HG02623 (cell line): ENCODE data around the gene TMEM52.

Experiments
- ATAC-seq: cut with Tn5 transposase; IDR thresholded peaks from one replicate; pipeline ENCODE4 v1.9.1; 2021; ENCODE audit warnings: moderate library complexity; ENCODE audit not compliant: unreplicated experiment

The TMEM52 gene

GRCh38 chr1:1918901-1919303, at the start of gene TMEM52:
Gene TMEM52 (minus strand): TSS chr1:1919279. CDS start chr1:1919265, 14 bp downstream.
- no peak for ATAC-seq

GRCh38 chr1:1967879-1968278, 48.8 kb upstream of the TMEM52 start:
- no peak for ATAC-seq

- ATAC-seq, result no peak
Observed at GRCh38 chr1:1967151-1967550, 48.1 kb upstream of the TMEM52 start.

GRCh38 chr1:1966071-1966740, 47.1 kb upstream of the TMEM52 start:
- no peak for ATAC-seq

GRCh38 chr1:1965546-1965945, 46.5 kb upstream of the TMEM52 start:
- ATAC-seq, result no peak

GRCh38 chr1:1964811-1965210, 45.7 kb upstream of the TMEM52 start:
- ATAC-seq, result no peak

GRCh38 chr1:1963570-1963969, 44.5 kb upstream of the TMEM52 start:
- no peak for ATAC-seq

GRCh38 chr1:1962752-1963151, 43.7 kb upstream of the TMEM52 start:
- no peak for ATAC-seq

- ATAC-seq, result no peak
Observed at GRCh38 chr1:1960480-1961196, 41.6 kb upstream of the TMEM52 start.

- no peak for ATAC-seq
Observed at GRCh38 chr1:1959840-1960479, 40.9 kb upstream of the TMEM52 start.

- ATAC-seq, result no peak
Observed at GRCh38 chr1:1959459-1959839, 40.4 kb upstream of the TMEM52 start.

GRCh38 chr1:1958071-1958541, 39.0 kb upstream of the TMEM52 start:
- no peak for ATAC-seq

- ATAC-seq, result no peak
Observed at GRCh38 chr1:1957533-1957961, 38.5 kb upstream of the TMEM52 start.

- ATAC-seq, result no peak
Observed at GRCh38 chr1:1956586-1957532, 37.8 kb upstream of the TMEM52 start.

GRCh38 chr1:1956101-1956500, 37.0 kb upstream of the TMEM52 start:
- ATAC-seq, result no peak

GRCh38 chr1:1955621-1956094, 36.6 kb upstream of the TMEM52 start:
- no peak for ATAC-seq

GRCh38 chr1:1954831-1955441, 35.9 kb upstream of the TMEM52 start:
- no peak for ATAC-seq

GRCh38 chr1:1954015-1954414, 34.9 kb upstream of the TMEM52 start:
- ATAC-seq, result no peak

- no peak for ATAC-seq
Observed at GRCh38 chr1:1950940-1951339, 31.9 kb upstream of the TMEM52 start.

GRCh38 chr1:1948783-1949182, 29.7 kb upstream of the TMEM52 start:
- no peak for ATAC-seq
